Body of pancreas (tissue), 4 donors: ENCODE results near the gene MIS18A.

Experiments
- CTCF ChIP-seq, 7 experiments: fragments of 450-650 bp in 4 of 7; fragments of 200-600 bp in 3 of 7; sonication (generic) in 3 of 7; IDR thresholded peaks; one replicate each; pipeline ENCODE4 v1.5.1; 2016 to 2019; ENCODE audit warnings: antibody characterized with exemption in 7 of 7
- POLR2A ChIP-seq, 3 donors: fragments of 450-650 bp; IDR thresholded peaks; one replicate each; pipeline ENCODE4 v1.6.1; 2016; ENCODE audit warnings: antibody characterized with exemption in 3 of 3, mild to moderate bottlenecking in 2 of 3

GRCh38 chr21:32300117-32300681 is 21.4 kb upstream of the MIS18A start:
- TF ChIP-seq CTCF (IDR thresholded peaks at IDR 0.05), result no peak
- no peak for TF ChIP-seq POLR2A (IDR thresholded peaks at IDR 0.05)
